HepG2 (cell line): Measurements from ENCODE around the gene GPR137. TPM values are rescaled to one million over a fixed set of nuclear protein-coding genes. Genes with fewer than 3 reads are reported as not detected.
A peak's percentile ranks its signal among the peaks of the same experiment; 100 is the strongest.

Source experiments
- AKAP8 ChIP-seq: sonication (generic); formaldehyde crosslinking; IDR thresholded peaks from 2 replicates; pipeline ENCODE4 v1.5.1; 2020; ENCODE audit warnings: mild to moderate bottlenecking, missing genetic modification reagents
- ASH2L ChIP-seq: fragments of 300-600, 200-600 bp; sonication (generic); IDR thresholded peaks from 2 replicates; pipeline ENCODE4 v1.7.0; 2017; ENCODE audit warnings: low read depth, mild to moderate bottlenecking, moderate library complexity, mixed read lengths, low read length; ENCODE audit not compliant: insufficient read length
- CBX5 ChIP-seq: sonication (generic); formaldehyde crosslinking; IDR thresholded peaks from 2 replicates; pipeline ENCODE4 v1.4.0; 2020; ENCODE audit warnings: missing genetic modification reagents, borderline replicate concordance
- HNRNPL ChIP-seq: fragments of 200-400 bp; formaldehyde crosslinking; IDR thresholded peaks from 2 replicates; pipeline ENCODE4 v1.6.1; 2017; ENCODE audit warnings: mild to moderate bottlenecking, low read depth, low read length
- NFKB2 ChIP-seq: sonication (generic); formaldehyde crosslinking; IDR thresholded peaks from 2 replicates; pipeline ENCODE4 v1.4.0; 2020; ENCODE audit warnings: missing genetic modification reagents, borderline replicate concordance
- ONECUT2 ChIP-seq: sonication (generic); formaldehyde crosslinking; IDR thresholded peaks from 2 replicates; pipeline ENCODE4 v1.4.0; 2020; ENCODE audit warnings: missing genetic modification reagents
- PPARG ChIP-seq: conservative IDR thresholded peaks from 2 replicates; pipeline ENCODE4 v1.6.1; 2016; ENCODE audit warnings: missing biosample characterization, missing genetic modification reagents
- RBM22 ChIP-seq: fragments of 200-400 bp; formaldehyde crosslinking; optimal IDR thresholded peaks from 2 replicates; pipeline ENCODE3; 2017; ENCODE audit warnings: mild to moderate bottlenecking, low read length, moderate library complexity
- SNAPC2 ChIP-seq: sonication (generic); formaldehyde crosslinking; IDR thresholded peaks from 2 replicates; pipeline ENCODE4 v1.8.1; 2022; ENCODE audit warnings: mild to moderate bottlenecking, missing genetic modification reagents
- SPEN ChIP-seq: sonication (generic); formaldehyde crosslinking; IDR thresholded peaks from 2 replicates; pipeline ENCODE4 v1.5.1; 2020; ENCODE audit warnings: low read depth, mild to moderate bottlenecking, missing genetic modification reagents
- ZIK1 ChIP-seq: sonication (generic); formaldehyde crosslinking; IDR thresholded peaks from 2 replicates; pipeline ENCODE4 v1.5.0; 2020; ENCODE audit warnings: mild to moderate bottlenecking, low read depth, missing genetic modification reagents, borderline replicate concordance
- ZNF260 ChIP-seq: sonication (generic); formaldehyde crosslinking; IDR thresholded peaks from 2 replicates; pipeline ENCODE4 v1.4.0; 2020; ENCODE audit warnings: missing genetic modification reagents, low read depth, mild to moderate bottlenecking, borderline replicate concordance
- ZNF333 ChIP-seq: sonication (generic); formaldehyde crosslinking; IDR thresholded peaks from 2 replicates; pipeline ENCODE4 v1.4.0; 2020; ENCODE audit warnings: mild to moderate bottlenecking, missing genetic modification reagents, borderline replicate concordance
- ZNF354B ChIP-seq: sonication (generic); formaldehyde crosslinking; IDR thresholded peaks from 2 replicates; pipeline ENCODE4 v1.8.0; 2022; ENCODE audit warnings: mild to moderate bottlenecking, missing genetic modification reagents
- ZNF670 ChIP-seq: sonication (generic); formaldehyde crosslinking; IDR thresholded peaks from 2 replicates; pipeline ENCODE4 v1.8.0; 2022; ENCODE audit warnings: mild to moderate bottlenecking, missing genetic modification reagents, borderline replicate concordance
- ZNF672 ChIP-seq: sonication (generic); formaldehyde crosslinking; IDR thresholded peaks from 2 replicates; pipeline ENCODE4 v1.8.1; 2022; ENCODE audit warnings: missing genetic modification reagents
- ZNF7 ChIP-seq: IDR thresholded peaks from 2 replicates; pipeline ENCODE4 v1.6.1; 2016; ENCODE audit warnings: missing biosample characterization, missing genetic modification reagents
- polyA plus RNA-seq, 8 experiments: library from polyadenylated mRNA; depleted of rRNA in 3 of 8; stranded (reverse) in 7 of 8; unstranded in 1 of 8; fragments of >200 nt; fragmentation: Illumina TruSeq in 4 of 8; extraction: Trizol in 4 of 8; gene quantifications; 2 replicates each; pipeline versions ENCODE4 v1.2.1 to v1.2.3, GENCODE V29; 2011 to 2016; ENCODE audit warnings: low read depth in 4 of 8, missing spikeins in 1 of 8, mixed read lengths in 1 of 8; ENCODE audit not compliant: insufficient read depth in 1 of 8
- total RNA-seq, 5 experiments: library from RNA; depleted of rRNA; stranded (reverse); fragments of >200 nt; fragmentation: Illumina TruSeq; extraction: Trizol; gene quantifications; 2 replicates each; pipeline ENCODE4 v1.2.3, GENCODE V29; 2016; ENCODE audit warnings: low read depth in 1 of 5
- TF ChIP-seq, protein P1 (sequence below): sonication (generic); formaldehyde crosslinking; IDR thresholded peaks from 2 replicates; pipeline ENCODE4 v1.8.0; 2022; ENCODE audit warnings: mild to moderate bottlenecking, missing genetic modification reagents, borderline replicate concordance
- TF ChIP-seq, protein P2 (sequence below): sonication (generic); formaldehyde crosslinking; IDR thresholded peaks from 2 replicates; pipeline ENCODE4 v1.4.0; 2020; ENCODE audit warnings: mild to moderate bottlenecking, missing genetic modification reagents
- TF ChIP-seq, protein P3 (sequence below): sonication (generic); formaldehyde crosslinking; IDR thresholded peaks from 2 replicates; pipeline ENCODE4 v1.5.0; 2020; ENCODE audit warnings: mild to moderate bottlenecking, missing genetic modification reagents
- TF ChIP-seq, protein P4 (sequence below): sonication (generic); formaldehyde crosslinking; IDR thresholded peaks from 2 replicates; pipeline ENCODE4 v1.4.0; 2020; ENCODE audit warnings: missing genetic modification reagents

Gene GPR137
- total and polyA plus RNA-seq, 2 of the 13 experiments (the other 11 are each of a cell fraction or from before 2014, with no cell fraction given) = 8.5 to 13.2 TPM

DNA sequence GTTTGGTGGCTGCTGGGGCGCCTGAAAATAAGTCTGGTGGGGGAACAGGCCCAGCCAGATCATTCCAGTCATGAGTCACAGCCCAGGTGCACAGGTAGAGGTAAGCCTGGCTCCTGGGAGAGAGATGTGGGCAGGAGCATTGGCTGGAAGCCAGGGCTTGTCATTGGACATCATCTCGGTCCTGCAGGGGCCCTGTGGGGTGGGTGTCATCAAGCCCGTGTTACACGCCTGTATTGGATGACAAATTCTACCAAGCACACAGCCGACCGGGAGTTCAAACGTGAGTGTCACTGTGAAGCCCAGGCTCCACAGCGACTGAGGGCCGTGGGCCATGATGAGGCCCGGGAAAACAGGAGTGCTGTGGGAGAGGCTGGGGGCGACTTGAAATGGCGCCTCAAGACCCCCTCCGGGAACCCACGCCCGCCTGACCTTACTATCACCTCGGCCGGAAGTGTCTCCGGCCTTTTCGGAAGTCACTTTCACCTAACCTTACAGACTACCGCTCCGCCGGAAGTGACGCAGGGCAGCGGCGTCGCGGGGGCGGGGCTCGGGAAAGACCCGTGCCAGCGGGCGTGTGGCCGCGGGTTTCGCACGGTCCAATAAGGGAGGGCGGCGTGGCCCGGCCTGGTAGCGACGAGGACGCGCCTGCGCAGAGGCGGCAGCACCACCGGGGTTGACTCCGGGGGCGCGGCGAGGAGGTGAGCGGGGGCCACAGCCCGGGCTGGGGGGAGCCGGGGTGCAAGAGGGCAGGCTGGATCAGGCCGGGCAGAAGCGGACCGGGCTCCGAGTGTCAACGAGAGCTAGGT is 45.0 kb upstream of the GPR137 start, which contains the start of gene FKBP2 (continued):
- no peak for TF ChIP-seq ZIK1
- TF ChIP-seq PPARG (CRISPR knock-in tag) = no peak; the same call in 1 of the 2 replicates
- TF ChIP-seq ONECUT2 (CRISPR knock-in tag) = no peak
- no peak; the same call in 1 of the 2 replicates for TF ChIP-seq ZNF333 (CRISPR knock-in tag)
- TF ChIP-seq HNRNPL = no peak
- no peak for TF ChIP-seq ZNF260
- TF ChIP-seq, protein P1, sequence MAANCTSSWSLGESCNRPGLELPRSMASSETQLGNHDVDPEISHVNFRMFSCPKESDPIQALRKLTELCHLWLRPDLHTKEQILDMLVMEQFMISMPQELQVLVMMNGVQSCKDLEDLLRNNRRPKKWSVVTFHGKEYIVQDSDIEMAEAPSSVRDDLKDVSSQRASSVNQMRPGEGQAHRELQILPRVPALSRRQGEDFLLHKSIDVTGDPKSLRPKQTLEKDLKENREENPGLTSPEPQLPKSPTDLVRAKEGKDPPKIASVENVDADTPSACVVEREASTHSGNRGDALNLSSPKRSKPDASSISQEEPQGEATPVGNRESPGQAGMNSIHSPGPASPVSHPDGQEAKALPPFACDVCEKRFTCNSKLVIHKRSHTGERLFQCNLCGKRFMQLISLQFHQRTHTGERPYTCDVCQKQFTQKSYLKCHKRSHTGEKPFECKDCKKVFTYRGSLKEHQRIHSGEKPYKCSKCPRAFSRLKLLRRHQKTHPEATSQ (CRISPR knock-in tag) = no peak
- TF ChIP-seq AKAP8 (CRISPR knock-in tag) = peak; percentile 82
- peak; percentile 74; the same call in 1 of the 2 replicates for TF ChIP-seq SPEN (CRISPR knock-in tag)
- TF ChIP-seq ZNF7 (CRISPR knock-in tag) = no peak
- TF ChIP-seq CBX5 (CRISPR knock-in tag) = no peak
- peak; percentile 74 for TF ChIP-seq ASH2L
- 0 out of 2 replicates have a peak, but pooled peaks have one; percentile 60 for TF ChIP-seq NFKB2
- TF ChIP-seq, protein P2, sequence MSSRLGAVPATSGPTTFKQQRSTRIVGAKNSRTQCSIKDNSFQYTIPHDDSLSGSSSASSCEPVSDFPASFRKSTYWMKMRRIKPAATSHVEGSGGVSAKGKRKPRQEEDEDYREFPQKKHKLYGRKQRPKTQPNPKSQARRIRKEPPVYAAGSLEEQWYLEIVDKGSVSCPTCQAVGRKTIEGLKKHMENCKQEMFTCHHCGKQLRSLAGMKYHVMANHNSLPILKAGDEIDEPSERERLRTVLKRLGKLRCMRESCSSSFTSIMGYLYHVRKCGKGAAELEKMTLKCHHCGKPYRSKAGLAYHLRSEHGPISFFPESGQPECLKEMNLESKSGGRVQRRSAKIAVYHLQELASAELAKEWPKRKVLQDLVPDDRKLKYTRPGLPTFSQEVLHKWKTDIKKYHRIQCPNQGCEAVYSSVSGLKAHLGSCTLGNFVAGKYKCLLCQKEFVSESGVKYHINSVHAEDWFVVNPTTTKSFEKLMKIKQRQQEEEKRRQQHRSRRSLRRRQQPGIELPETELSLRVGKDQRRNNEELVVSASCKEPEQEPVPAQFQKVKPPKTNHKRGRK (CRISPR knock-in tag) = no peak
- no peak for TF ChIP-seq SNAPC2
- TF ChIP-seq ZNF354B (CRISPR knock-in tag) = no peak
- peak; percentile 56; the same call in 1 of the 2 replicates for TF ChIP-seq ZNF670 (CRISPR knock-in tag)
- TF ChIP-seq RBM22 = peak; percentile 74
- TF ChIP-seq, protein P3, sequence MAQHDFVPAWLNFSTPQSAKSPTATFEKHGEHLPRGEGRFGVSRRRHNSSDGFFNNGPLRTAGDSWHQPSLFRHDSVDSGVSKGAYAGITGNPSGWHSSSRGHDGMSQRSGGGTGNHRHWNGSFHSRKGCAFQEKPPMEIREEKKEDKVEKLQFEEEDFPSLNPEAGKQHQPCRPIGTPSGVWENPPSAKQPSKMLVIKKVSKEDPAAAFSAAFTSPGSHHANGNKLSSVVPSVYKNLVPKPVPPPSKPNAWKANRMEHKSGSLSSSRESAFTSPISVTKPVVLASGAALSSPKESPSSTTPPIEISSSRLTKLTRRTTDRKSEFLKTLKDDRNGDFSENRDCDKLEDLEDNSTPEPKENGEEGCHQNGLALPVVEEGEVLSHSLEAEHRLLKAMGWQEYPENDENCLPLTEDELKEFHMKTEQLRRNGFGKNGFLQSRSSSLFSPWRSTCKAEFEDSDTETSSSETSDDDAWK = no peak
- TF ChIP-seq, protein P4, sequence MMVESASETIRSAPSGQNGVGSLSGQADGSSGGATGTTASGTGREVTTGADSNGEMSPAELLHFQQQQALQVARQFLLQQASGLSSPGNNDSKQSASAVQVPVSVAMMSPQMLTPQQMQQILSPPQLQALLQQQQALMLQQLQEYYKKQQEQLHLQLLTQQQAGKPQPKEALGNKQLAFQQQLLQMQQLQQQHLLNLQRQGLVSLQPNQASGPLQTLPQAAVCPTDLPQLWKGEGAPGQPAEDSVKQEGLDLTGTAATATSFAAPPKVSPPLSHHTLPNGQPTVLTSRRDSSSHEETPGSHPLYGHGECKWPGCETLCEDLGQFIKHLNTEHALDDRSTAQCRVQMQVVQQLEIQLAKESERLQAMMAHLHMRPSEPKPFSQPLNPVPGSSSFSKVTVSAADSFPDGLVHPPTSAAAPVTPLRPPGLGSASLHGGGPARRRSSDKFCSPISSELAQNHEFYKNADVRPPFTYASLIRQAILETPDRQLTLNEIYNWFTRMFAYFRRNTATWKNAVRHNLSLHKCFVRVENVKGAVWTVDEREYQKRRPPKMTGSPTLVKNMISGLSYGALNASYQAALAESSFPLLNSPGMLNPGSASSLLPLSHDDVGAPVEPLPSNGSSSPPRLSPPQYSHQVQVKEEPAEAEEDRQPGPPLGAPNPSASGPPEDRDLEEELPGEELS (CRISPR knock-in tag) = peak; percentile 54
- no peak for TF ChIP-seq ZNF672 (CRISPR knock-in tag)
